Measurements from ENCODE around the gene TMOD2. TPM values are rescaled to one million over a fixed set of nuclear protein-coding genes. Genes with fewer than 3 reads are reported as not detected.

The TMOD2 gene
- total RNA-seq, 1 experiment from 2014 or later = 5.7 TPM

GRCh38 chr15:51849860-51850259 lies 98.5 kb downstream of the TMOD2 start:
- no peak overlapping the region for H3K27ac ChIP-seq (ENCODE audit: low read depth, low read length)
- H3K79me2 ChIP-seq (ENCODE audit: insufficient read depth, low read length) = peaks cover 100% of the 10 kb centered on the region
- BruUV-seq (replicated peaks) = no TSS peak
- H3K9me2 ChIP-seq (ENCODE audit: insufficient read depth) = no peaks in the 10 kb centered on the region
- H3K9ac ChIP-seq (ENCODE audit: low read length) = no peak overlapping the region
- H3K4me2 ChIP-seq (ENCODE audit: low read length) = no peak overlapping the region
- peaks cover 5% of the 10 kb centered on the region; the same call in 1 of the 2 replicates for H4K20me1 ChIP-seq (ENCODE audit: insufficient read depth)
- H3K9me3 ChIP-seq (ENCODE audit: control insufficient read depth in 1 of 2, insufficient read depth in 1 of 2, low read depth in 1 of 2, low read length in 2 of 2) = no peaks in the 10 kb centered on the region
- ChIA-PET POLR2A (no interaction called here), RAD21 (ENCODE audit: low non-redundant PET in 1 of 2, low total read pairs in 2 of 2, uncharacterized antibody in 2 of 2, unreplicated experiment in 2 of 2) (no interaction called here), CTCF (no interaction called here)
- no peaks in the 10 kb centered on the region for H3K36me3 ChIP-seq (ENCODE audit: control insufficient read depth in 1 of 2, insufficient read depth in 2 of 2, low read length in 2 of 2)
- TF ChIP-seq SP1 (IDR thresholded peaks at IDR 0.05; ENCODE audit: low read depth) (no peak), ZFX (IDR thresholded peaks at IDR 0.05) (no peak), POLR2A (IDR thresholded peaks at IDR 0.05; ENCODE audit: borderline replicate concordance, extremely low read depth, insufficient read depth, insufficient read length) (no peak), EGR1 (IDR thresholded peaks at IDR 0.05; ENCODE audit: low read depth) (no peak), CEBPB (IDR thresholded peaks at IDR 0.05; ENCODE audit: low read depth) (no peak), JUND (IDR thresholded peaks at IDR 0.05) (no peak), EZH2 (IDR thresholded peaks at IDR 0.05) (no peak), SIN3A (IDR thresholded peaks at IDR 0.05; ENCODE audit: low read depth) (no peak), RAD21 (IDR thresholded peaks at IDR 0.05; ENCODE audit: low read depth) (no peak), MAX (IDR thresholded peaks at IDR 0.05) (no peak), ELF1 (IDR thresholded peaks at IDR 0.05; ENCODE audit: borderline replicate concordance, low read depth) (no peak), POLR2AphosphoS5 (IDR thresholded peaks at IDR 0.05; ENCODE audit: low read depth, low read length) (no peak), ZNF274 (IDR thresholded peaks at IDR 0.05; ENCODE audit: low read depth, low read length) (no peak), SRF (IDR thresholded peaks at IDR 0.05; ENCODE audit: low read depth) (no peak)
- TF ChIP-seq, protein P1, sequence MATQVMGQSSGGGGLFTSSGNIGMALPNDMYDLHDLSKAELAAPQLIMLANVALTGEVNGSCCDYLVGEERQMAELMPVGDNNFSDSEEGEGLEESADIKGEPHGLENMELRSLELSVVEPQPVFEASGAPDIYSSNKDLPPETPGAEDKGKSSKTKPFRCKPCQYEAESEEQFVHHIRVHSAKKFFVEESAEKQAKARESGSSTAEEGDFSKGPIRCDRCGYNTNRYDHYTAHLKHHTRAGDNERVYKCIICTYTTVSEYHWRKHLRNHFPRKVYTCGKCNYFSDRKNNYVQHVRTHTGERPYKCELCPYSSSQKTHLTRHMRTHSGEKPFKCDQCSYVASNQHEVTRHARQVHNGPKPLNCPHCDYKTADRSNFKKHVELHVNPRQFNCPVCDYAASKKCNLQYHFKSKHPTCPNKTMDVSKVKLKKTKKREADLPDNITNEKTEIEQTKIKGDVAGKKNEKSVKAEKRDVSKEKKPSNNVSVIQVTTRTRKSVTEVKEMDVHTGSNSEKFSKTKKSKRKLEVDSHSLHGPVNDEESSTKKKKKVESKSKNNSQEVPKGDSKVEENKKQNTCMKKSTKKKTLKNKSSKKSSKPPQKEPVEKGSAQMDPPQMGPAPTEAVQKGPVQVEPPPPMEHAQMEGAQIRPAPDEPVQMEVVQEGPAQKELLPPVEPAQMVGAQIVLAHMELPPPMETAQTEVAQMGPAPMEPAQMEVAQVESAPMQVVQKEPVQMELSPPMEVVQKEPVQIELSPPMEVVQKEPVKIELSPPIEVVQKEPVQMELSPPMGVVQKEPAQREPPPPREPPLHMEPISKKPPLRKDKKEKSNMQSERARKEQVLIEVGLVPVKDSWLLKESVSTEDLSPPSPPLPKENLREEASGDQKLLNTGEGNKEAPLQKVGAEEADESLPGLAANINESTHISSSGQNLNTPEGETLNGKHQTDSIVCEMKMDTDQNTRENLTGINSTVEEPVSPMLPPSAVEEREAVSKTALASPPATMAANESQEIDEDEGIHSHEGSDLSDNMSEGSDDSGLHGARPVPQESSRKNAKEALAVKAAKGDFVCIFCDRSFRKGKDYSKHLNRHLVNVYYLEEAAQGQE (IDR thresholded peaks at IDR 0.05; ENCODE audit: low read depth) = no peak
- TF ChIP-seq, protein P2, sequence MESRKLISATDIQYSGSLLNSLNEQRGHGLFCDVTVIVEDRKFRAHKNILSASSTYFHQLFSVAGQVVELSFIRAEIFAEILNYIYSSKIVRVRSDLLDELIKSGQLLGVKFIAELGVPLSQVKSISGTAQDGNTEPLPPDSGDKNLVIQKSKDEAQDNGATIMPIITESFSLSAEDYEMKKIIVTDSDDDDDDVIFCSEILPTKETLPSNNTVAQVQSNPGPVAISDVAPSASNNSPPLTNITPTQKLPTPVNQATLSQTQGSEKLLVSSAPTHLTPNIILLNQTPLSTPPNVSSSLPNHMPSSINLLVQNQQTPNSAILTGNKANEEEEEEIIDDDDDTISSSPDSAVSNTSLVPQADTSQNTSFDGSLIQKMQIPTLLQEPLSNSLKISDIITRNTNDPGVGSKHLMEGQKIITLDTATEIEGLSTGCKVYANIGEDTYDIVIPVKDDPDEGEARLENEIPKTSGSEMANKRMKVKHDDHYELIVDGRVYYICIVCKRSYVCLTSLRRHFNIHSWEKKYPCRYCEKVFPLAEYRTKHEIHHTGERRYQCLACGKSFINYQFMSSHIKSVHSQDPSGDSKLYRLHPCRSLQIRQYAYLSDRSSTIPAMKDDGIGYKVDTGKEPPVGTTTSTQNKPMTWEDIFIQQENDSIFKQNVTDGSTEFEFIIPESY (IDR thresholded peaks at IDR 0.05; ENCODE audit: extremely low read depth, insufficient replicate concordance, low read length) = no peak
- TF ChIP-seq, protein P3, sequence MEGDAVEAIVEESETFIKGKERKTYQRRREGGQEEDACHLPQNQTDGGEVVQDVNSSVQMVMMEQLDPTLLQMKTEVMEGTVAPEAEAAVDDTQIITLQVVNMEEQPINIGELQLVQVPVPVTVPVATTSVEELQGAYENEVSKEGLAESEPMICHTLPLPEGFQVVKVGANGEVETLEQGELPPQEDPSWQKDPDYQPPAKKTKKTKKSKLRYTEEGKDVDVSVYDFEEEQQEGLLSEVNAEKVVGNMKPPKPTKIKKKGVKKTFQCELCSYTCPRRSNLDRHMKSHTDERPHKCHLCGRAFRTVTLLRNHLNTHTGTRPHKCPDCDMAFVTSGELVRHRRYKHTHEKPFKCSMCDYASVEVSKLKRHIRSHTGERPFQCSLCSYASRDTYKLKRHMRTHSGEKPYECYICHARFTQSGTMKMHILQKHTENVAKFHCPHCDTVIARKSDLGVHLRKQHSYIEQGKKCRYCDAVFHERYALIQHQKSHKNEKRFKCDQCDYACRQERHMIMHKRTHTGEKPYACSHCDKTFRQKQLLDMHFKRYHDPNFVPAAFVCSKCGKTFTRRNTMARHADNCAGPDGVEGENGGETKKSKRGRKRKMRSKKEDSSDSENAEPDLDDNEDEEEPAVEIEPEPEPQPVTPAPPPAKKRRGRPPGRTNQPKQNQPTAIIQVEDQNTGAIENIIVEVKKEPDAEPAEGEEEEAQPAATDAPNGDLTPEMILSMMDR (IDR thresholded peaks at IDR 0.05 in 2 of 3, conservative IDR thresholded peaks at IDR 0.05 in 1 of 3; ENCODE audit: borderline replicate concordance in 1 of 3, insufficient read depth in 1 of 3, low read depth in 2 of 3, low read length in 2 of 3) = no peak
- H3K4me1 ChIP-seq (ENCODE audit: control insufficient read depth in 1 of 2, insufficient read depth in 2 of 2, low read length in 2 of 2) = peaks cover 75 to 80% of the 10 kb centered on the region in 2 experiments
- no peaks in the 10 kb centered on the region for H3K27me3 ChIP-seq (ENCODE audit: insufficient read depth, low read length)
- no peak overlapping the region for H2AFZ ChIP-seq (ENCODE audit: low read depth, low read length, poor library complexity, severe bottlenecking)
- ATAC-seq = no peak
- intact Hi-C loops (cut with micrococcal nuclease) = no loop called here
- DNase-seq (ENCODE audit: low read depth, low spot score) = no peak
- no peak overlapping the region for H3K4me3 ChIP-seq (replicated peaks in 1 of 2; ENCODE audit: low read depth in 1 of 2, low read length in 2 of 2)
